ENCODE data around the gene SPDYE6.
"Not testable (repeated sequence)": the region's sequence is repeated elsewhere in the genome, so short reads cannot be mapped to it uniquely, and the experiment has no call there.

Gene SPDYE6

GRCh38 chr7:102363549-102364393 lies 7.5 kb upstream of the SPDYE6 start:
- peak; percentile 97 to 99 for DNase-seq

DNA sequence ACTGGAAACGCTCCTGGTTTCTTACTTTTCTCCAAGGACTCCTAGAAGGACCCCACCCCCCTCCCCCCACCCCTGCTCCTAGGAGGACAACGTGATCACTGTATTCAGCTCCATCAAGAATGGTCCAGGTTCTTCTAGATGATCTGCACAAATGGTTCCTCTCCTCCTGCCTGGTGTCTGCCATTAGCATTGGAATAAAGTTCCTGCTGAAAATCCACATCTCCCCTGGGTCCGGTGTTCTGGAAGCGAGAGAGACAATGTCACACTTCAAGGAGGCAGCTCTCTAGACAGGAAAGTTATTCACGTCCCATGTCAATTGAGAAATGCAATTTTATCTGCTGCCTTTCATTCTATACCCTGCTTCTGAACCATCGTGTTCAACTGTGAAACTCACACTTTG lies 9.3 kb downstream of the SPDYE6 start:
- DNase-seq, result not testable (repeated sequence)

GRCh38 chr7:102340599-102341368 lies 15.5 kb downstream of the SPDYE6 start:
- not testable (repeated sequence) for DNase-seq

- DNase-seq, result not testable (repeated sequence)
These were observed 18.8 kb downstream of the SPDYE6 start for GRCh38 chr7:102337420-102337819.

DNA sequence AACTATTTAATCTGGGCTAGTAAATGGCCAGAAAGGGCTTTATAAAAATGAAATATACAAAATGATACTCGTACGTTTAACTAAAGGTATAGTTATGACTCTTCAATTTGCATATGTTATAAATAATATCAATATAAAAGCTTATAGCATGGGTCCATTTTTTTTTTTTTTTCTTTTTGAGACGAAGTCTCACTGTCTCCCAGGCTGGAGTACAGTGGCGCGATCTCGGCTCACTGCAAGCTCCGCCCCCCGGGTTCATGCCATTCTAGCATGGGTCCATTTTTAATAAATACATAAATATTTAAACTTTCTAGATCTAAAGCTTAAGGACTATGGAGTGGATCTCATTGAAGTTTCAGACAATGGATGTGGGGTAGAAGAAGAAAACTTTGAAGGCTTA lies 19.2 kb downstream of the SPDYE6 start:
- DNase-seq, result not testable (repeated sequence)

DNA sequence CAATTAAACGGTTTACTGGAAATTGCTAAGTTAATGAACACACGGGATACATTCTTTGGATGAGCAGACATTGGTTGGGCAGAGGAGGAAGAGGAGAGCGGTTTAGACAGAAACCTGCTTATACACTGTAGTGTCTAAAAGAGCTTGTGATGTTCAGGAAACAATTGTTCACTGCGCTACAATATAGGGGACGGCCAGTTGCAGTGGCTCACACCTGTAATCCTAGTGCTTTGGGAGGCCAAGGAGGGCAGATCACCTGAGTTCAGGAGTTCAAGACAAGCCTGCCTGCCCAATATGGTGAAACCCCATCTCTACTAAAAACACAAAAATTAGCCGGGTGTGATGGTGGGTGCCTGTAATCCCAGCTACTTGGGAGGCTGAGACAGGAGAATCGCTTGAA lies 20.7 kb downstream of the SPDYE6 start:
- not testable (repeated sequence) for DNase-seq

DNA sequence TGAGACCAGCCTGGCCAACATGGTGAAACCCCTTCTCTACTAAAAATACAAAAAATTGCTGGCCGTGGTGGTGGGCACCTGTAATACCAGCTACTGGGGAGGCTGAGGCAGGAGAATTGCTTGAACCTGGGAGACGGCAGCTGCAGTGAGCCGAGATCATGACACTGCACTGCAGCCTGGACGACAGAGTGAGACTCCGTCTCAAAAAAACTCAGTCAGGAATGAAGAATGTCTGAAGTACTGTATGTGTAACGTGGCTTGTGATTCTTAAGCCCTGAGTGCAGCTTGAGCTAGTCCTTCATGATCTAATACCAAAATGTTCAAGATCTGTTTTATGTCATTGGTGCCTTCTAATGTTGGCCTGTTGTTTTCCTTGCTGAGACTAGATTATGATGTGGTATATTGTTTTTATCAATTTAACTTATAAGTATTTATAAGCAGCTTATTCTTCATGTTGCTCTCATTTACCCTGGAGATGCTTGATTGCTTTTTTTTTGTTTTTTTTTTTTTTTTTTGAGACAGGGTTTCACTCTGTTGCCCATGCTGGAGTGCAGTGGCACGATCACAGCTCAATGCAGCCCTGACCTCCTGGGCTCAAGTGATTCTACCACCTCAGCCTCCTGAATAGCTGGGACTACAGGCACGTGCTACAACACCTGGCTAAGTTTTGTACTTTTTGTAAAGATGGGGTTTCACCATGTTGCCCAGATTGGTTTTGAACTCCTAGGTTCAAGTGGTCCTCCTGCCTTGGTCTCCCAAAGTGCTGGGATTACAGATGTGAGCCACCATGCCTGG lies 25.4 kb downstream of the SPDYE6 start:
- DNase-seq, result not testable (repeated sequence)

GRCh38 chr7:102329366-102329765 lies 26.9 kb downstream of the SPDYE6 start:
- not testable (repeated sequence) for DNase-seq

- DNase-seq, result not testable (repeated sequence)
These were observed 27.4 kb downstream of the SPDYE6 start for GRCh38 chr7:102328863-102329262.

GRCh38 chr7:102327183-102327582 lies 29.1 kb downstream of the SPDYE6 start:
- DNase-seq, result not testable (repeated sequence)

- DNase-seq, result no peak
These were observed 29.9 kb downstream of the SPDYE6 start for GRCh38 chr7:102326157-102326889.

- not testable (repeated sequence) for DNase-seq
These were observed 31.1 kb downstream of the SPDYE6 start for GRCh38 chr7:102325106-102325505.

DNA sequence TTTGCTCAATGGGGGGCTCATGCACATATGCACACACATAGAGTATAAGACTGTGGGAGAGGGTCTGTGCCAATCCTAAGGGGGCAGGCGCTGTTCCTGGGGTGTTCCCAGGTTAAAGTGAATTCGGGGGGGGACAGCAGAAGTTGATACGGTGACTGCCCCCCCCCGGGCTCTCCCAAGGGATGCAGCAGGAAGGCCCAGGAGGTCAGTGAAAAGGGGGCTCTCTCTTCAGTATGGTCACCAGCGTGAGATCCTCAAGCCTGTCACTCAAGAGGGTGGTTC lies 32.4 kb downstream of the SPDYE6 start:
- no peak for DNase-seq

DNA sequence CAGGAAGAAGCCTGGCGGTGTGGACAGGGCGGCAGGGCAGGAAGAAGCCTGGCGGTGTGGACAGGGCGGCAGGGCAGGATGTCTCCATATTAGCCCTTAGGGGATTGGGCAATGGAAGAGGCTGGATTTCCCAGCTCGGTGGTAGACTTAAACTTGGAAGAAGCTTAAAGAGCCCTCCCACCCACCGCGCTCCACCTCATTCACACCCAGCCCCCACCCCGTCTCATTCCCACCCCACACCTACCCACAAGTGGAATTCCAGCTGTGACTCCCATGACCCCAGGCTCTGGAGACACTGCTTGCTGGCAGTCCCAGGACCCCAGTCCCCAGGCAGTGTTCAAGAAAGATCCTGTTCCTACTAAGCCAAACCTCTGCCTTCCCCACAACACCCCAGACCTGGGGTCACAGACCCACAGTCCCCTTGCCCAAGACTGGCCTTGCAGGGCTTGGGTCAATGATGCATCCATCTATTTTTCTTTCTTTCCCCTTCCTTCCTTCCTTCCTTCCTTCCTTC lies 34.0 kb downstream of the SPDYE6 start:
- no peak for DNase-seq

- DNase-seq, result no peak
These were observed 34.7 kb downstream of the SPDYE6 start for GRCh38 chr7:102321351-102322201.

GRCh38 chr7:102320601-102321350 lies 35.5 kb downstream of the SPDYE6 start:
- no peak for DNase-seq

DNA sequence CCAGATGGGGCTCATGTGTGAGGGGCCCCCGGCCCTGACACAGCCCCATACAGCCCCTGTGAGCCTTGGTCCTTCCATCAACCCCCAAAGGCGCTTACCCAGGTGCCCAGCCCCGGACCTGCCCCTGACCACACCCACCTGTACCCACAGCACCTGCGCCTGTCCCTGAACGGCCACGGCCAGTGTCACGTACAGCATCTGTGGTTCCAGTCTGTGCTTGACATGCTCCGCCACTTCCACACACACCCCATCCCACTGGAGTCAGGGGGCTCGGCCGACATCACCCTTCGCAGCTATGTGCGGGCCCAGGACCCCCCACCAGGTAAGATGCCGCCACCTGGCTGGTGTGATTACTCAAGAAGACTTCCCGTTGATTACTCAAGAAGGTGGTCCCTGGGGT lies 36.1 kb downstream of the SPDYE6 start:
- no peak for DNase-seq

- DNase-seq, result no peak
These were observed 36.6 kb downstream of the SPDYE6 start for GRCh38 chr7:102319671-102320070.

- DNase-seq, result peak in 1 of 2 experiments; percentile 62
These were observed 37.7 kb downstream of the SPDYE6 start for GRCh38 chr7:102318482-102318971.
